Measurements from ENCODE around the gene RNF43.

The RNF43 gene

GRCh38 chr17:58380207-58381123 is 36.9 kb downstream of the RNF43 start:
- FAIRE-seq = no peak

DNA sequence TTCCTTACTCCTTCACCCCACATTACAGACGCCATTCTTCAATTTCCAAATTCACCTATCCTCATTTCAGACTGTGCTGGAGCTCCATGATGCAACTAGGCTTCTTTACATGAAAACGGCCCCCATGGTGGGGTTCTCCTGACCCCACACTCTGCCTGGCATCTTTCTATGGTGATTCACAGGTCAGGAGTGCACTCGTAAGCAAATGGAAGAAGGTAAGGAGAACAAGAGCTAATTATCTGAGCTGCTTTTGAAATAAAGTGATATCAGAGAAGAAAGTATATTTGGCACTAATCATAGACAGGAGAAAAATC is 37.9 kb downstream of the RNF43 start:
- no peak for FAIRE-seq

DNA sequence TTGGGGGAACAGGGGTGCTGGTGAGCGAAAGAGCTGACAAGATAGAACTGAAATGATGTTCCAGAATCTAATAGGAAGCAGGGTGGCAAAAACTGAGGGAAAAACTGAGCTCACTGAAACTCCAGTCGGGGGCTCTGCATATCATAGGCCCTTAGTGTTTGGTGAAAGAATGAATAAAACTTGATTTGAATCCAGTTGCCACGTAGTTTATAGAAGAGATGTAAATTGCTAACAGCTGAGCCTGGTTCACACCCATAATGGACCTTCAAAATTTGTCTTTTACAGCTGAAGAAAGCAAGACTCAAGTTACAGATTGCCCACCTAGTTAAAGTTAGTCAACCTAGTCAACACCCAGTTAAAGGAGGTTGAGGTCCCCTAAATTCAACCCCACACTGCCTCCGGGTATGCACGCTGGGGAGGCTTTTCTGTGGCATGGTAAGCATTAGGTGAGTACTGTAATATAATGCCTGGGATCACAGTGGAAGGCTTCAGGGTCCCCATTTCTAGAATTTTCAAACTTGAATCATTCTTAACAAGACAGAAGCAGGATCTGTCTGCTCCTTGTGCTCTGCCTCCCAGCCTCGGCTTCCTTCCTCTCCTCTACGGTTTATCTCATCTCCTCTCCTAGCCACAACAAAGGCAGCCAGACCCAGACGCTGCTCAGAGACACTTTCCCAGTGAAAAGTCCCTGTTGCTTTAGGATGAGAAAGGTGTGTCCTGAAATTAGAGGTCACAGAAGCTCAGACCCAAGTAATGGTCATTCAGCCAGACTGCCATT is 38.4 kb downstream of the RNF43 start:
- no peak for FAIRE-seq

DNA sequence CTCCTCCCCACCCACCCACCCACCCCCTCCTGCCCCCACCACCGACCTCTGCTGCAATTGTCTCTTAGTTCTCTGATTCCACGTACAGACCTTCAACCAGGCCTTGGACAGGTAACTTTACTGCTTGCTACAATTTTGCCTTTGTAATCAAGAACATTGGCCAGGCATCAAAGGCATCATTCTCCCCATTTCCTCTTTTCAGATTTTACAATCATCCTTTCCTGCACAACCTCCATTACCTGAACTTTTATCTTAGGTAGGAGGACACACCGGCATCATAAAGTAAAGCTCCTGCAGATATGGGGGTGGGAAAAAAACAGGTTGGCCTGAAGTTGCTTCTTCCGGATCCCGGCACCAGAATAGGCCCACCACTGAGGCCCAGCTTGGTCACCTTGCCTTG is 39.7 kb downstream of the RNF43 start:
- FAIRE-seq = no peak

- no peak for FAIRE-seq
Measured at GRCh38 chr17:58377093-58377601, 40.2 kb downstream of the RNF43 start.

- FAIRE-seq = no peak
Measured at GRCh38 chr17:58376472-58377000, 40.8 kb downstream of the RNF43 start.

- no peak for FAIRE-seq
Measured at GRCh38 chr17:58375811-58376210, 41.5 kb downstream of the RNF43 start.

- FAIRE-seq = no peak
Measured at GRCh38 chr17:58375256-58375655, 42.1 kb downstream of the RNF43 start.

DNA sequence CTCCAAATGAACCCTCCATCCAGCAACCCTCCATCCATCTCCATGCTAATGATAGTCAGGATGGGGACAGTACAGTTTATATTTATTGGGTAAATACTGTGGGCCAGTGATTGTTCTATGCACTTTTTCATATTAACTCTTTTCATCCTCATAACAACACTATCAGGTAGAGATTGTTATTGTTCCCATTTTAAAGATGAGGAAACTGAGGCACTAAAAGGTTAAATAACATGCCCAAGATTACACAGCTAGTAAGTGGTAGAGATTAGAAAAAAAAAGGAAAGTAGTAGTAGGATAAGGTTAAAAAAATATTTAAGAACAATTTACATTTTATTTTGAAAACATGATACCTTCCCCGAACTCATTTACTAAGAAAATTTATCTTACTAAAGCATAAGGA is 43.4 kb downstream of the RNF43 start:
- no peak for FAIRE-seq

DNA sequence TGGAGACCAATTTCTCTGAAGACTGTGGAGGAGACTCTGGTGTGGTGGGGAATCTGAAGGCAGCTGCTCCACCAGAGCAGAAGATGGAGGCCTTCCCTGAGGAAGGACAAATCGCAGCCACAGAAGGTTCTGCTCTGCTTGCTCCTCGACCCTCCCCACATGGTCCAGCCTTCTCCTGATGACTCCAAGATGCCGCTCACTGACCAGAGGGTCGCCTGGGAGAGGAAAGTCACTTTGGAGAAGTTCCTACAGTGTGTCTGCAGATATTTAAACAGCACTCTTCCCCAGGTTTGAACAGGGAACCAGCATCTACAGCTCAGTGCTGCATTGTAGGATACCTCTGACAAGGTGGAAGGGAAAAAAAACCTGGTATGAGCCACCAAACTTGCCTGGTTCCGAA is 44.3 kb downstream of the RNF43 start:
- no peak for FAIRE-seq

- no peak for FAIRE-seq
Measured at GRCh38 chr17:58371300-58371950, 45.9 kb downstream of the RNF43 start.

GRCh38 chr17:58370716-58371115 is 46.6 kb downstream of the RNF43 start:
- no peak for FAIRE-seq

DNA sequence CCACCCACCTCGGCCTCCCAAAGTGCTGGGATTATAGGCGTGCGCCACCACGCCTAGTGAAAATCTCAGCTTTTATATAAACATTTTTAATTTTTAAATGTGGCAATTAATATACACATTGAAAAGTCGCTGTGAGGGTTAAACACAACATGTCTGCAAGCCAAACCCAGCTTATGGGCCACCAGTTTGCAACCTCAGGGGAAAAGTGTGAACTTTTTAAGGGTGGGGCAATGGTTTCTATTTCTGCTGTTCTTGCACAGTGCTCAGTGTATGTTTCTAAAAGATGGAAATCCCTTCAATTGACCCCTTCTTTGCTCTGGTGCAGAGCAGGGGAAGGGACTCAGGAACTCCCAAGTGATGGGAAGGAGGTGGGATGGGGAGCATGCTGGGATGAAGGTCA is 47.0 kb downstream of the RNF43 start:
- no peak for FAIRE-seq

DNA sequence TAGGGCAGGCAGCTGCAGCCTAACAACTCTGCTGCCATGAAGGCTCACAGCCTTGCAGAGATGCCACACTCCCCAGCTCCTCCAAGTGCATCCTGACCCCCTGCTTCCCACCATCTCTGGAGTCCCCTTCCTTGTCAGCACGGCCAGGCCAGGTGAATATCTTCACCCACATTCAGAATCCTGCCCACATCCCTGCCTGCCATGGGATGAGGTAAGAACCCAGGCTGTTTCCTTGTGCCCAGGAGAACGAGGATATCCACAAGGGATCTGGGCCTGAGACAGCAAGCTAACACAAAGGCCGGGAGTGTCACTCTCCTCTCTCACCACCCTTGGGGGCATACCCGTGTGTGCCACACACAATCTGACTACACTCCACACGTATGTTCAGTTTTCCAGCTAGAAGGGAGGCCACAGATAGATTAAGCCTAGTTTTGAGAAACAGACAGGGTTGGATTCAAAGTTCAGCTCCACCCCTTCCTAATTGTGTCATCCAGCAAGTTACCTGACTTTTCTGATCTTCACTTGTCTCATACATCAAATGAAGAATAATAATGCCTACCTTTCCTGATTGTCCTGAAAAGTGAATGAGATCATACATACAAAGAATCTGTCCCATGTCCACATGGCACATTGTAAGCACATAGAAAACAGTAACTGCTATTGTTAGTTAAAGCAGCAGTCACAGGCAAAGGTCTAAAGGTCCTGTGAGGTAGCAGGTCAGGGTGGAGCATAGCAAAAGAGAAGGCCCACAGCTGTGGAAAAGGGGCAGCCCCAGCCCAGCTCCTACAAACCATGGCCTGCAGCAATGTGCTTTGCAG is 47.9 kb downstream of the RNF43 start:
- no peak for FAIRE-seq

GRCh38 chr17:58368860-58369213 is 48.5 kb downstream of the RNF43 start:
- no peak for FAIRE-seq
